Activated CD8-positive, alpha-beta T cell treated with anti-CD3 and anti-CD28 coated beads for 36 hours (primary cell): ENCODE data around the gene SIRT7. TPM values are rescaled to one million over a fixed set of nuclear protein-coding genes. Genes with fewer than 3 reads are reported as not detected.

Experiments used
- ATAC-seq: fragments of 200-7000 bp; cut with Tn5 transposase; one replicate; pipeline ENCODE4 v1.10.0; 2021; ENCODE audit warnings: mild to moderate bottlenecking, moderate library complexity
- CTCF ChIA-PET: fragments of 350-600 bp; sonication (Branson Sonifier 250); formaldehyde crosslinking; loops from one replicate; lab custom pipeline; 2021; ENCODE audit warnings: antibody characterized with exemption; lab: Charles Lee
- POLR2A ChIA-PET: fragments of 350-600 bp; sonication (Branson Sonifier 250); formaldehyde crosslinking; loops from one replicate; lab custom pipeline; 2021; ENCODE audit warnings: antibody characterized with exemption; lab: Charles Lee
- DNase-seq: peaks from one replicate; pipeline ENCODE4 v3.0.0-alpha.2; 2020
- H3K27ac Mint-ChIP-seq: one replicate; pipeline ENCODE4 v1.8.0; 2021; ENCODE audit warnings: mild to moderate bottlenecking, mixed read lengths
- H3K27me3 Mint-ChIP-seq: one replicate; pipeline ENCODE4 v1.8.0; 2021; ENCODE audit warnings: mixed read lengths
- H3K36me3 Mint-ChIP-seq: one replicate; pipeline ENCODE4 v1.8.0; 2021; ENCODE audit warnings: low read depth, mixed read lengths
- H3K4me1 Mint-ChIP-seq: one replicate; pipeline ENCODE4 v1.8.0; 2021; ENCODE audit warnings: low read depth, mixed read lengths
- H3K4me3 Mint-ChIP-seq: one replicate; pipeline ENCODE4 v1.8.0; 2021; ENCODE audit warnings: mild to moderate bottlenecking, moderate library complexity, mixed read lengths
- H3K9me3 Mint-ChIP-seq: one replicate; pipeline ENCODE4 v1.8.0; 2021; ENCODE audit warnings: mixed read lengths
- CTCF ChIP-seq: fragments of 200-600 bp; IDR thresholded peaks from one replicate; pipeline ENCODE4 v1.8.0; 2022; ENCODE audit warnings: antibody characterized with exemption, mild to moderate bottlenecking
- intact Hi-C: fragments of 100-400 bp; cut with micrococcal nuclease; formaldehyde crosslinking; loops from one replicate; pipeline ENCODE4 v1.10.0; 2022
- total RNA-seq, 2 experiments: library from RNA; stranded (reverse); gene quantifications; one replicate each; pipeline ENCODE4 v1.2.3, GENCODE V29; 2021

Gene SIRT7
- total RNA-seq, 2 experiments from 2014 or later, result 28.1 to 32.0 TPM

- DNase-seq, result no peak
- ChIA-PET POLR2A (interaction anchor here (1.0 kb wide), 1 partner anchor 10 kb away, joined by 5 read pairs; no protein-coding TSS in a partner anchor), CTCF (interaction anchor here (1.6 kb wide), 2 partner anchors 14 to 79 kb away, joined by 3 to 4 read pairs; no protein-coding TSS in a partner anchor)
- ATAC-seq, result no peak
- H3K9me3 Mint-ChIP-seq, result no peaks in the 10 kb centered on the region
- no peak for TF ChIP-seq CTCF
- no peaks in the 10 kb centered on the region for H3K36me3 Mint-ChIP-seq
- no peak overlapping the region for H3K4me3 Mint-ChIP-seq
- H3K27ac Mint-ChIP-seq, result no peak overlapping the region
- H3K27me3 Mint-ChIP-seq, result no peaks in the 10 kb centered on the region
- intact Hi-C loops, result no loop called here
- H3K4me1 Mint-ChIP-seq, result no peaks in the 10 kb centered on the region
Measured at GRCh38 chr17:81951785-81952684, 34.1 kb upstream of the SIRT7 start.

DNA sequence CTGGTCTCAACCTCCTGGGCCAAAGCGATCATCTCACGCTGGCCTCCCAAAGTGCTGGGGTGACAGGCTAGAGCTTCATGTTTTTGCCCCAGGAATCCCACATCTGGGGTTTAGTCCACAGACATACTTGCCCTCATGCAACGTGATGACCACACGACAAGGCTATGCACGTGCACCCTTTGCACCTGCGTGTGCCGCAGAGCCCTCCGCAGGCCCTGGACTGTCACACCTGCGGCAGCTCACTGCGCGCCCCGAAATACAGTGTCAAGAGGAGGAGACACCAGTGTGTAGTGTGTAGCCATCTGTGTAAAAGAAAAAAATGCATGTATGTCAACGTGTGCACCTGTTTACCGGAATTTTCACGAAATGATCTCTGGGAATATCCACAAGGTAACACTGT, 32.5 kb upstream of the SIRT7 start:
- H3K27me3 Mint-ChIP-seq, result no peaks in the 10 kb centered on the region
- no peaks in the 10 kb centered on the region for H3K4me1 Mint-ChIP-seq
- TF ChIP-seq CTCF, result no peak
- H3K36me3 Mint-ChIP-seq, result no peaks in the 10 kb centered on the region
- no peak overlapping the region for H3K27ac Mint-ChIP-seq
- H3K9me3 Mint-ChIP-seq, result no peaks in the 10 kb centered on the region
- no peak for DNase-seq
- intact Hi-C loops, result no loop called here
- CTCF ChIA-PET, result interaction anchor here (0.9 to 4.0 kb wide), 3 partner anchors 9 to 80 kb away, joined by 3 to 24 read pairs (median 4); partner anchors contain the start of gene NOTUM
- no peak overlapping the region for H3K4me3 Mint-ChIP-seq
- no peak for ATAC-seq
- POLR2A ChIA-PET, result no interaction called here

GRCh38 chr17:81948635-81949378, 30.8 kb upstream of the SIRT7 start:
- H3K36me3 Mint-ChIP-seq, result no peaks in the 10 kb centered on the region
- CTCF ChIA-PET, result interaction anchor here (1.0 to 4.0 kb wide), 2 partner anchors 11 to 71 kb away, joined by 4 to 24 read pairs; partner anchors contain the start of gene NOTUM

GRCh38 chr17:81947189-81947588, 29.2 kb upstream of the SIRT7 start, which contains the start of gene MYADML2:
Gene MYADML2, minus strand, starts transcription at chr17:81947233. Its CDS starts 5,492 bp downstream, at chr17:81941741.
- Mint-ChIP-seq H3K27ac (no peak within 1 kb of the TSS), H3K36me3 (no peaks in the 10 kb centered on the region), H3K4me3 (no peak within 1 kb of the TSS), H3K27me3 (no peaks in the 10 kb centered on the region), H3K9me3 (no peaks in the 10 kb centered on the region), H3K4me1 (no peaks in the 10 kb centered on the region)
- ATAC-seq, result no peak
- intact Hi-C loops, result no loop called here
- DNase-seq, result no peak
- CTCF ChIA-PET, result no interaction called here
- TF ChIP-seq CTCF, result no peak
- POLR2A ChIA-PET, result no interaction called here

More at GRCh38 chr17:81948635-81949378, 30.8 kb upstream of the SIRT7 start:
- intact Hi-C loops, result no loop called here
- H3K4me1 Mint-ChIP-seq, result no peaks in the 10 kb centered on the region
- DNase-seq (no peak), ATAC-seq (no peak)
- H3K9me3 Mint-ChIP-seq, result no peaks in the 10 kb centered on the region
- no peak for TF ChIP-seq CTCF
- H3K27me3 Mint-ChIP-seq, result no peaks in the 10 kb centered on the region
- POLR2A ChIA-PET, result no interaction called here
- no peak overlapping the region for H3K27ac Mint-ChIP-seq
- no peak overlapping the region for H3K4me3 Mint-ChIP-seq
